ENCODE data around the gene MAP3K8.

The MAP3K8 gene

GRCh38 chr10:30437031-30437841, 3.3 kb downstream of the MAP3K8 start:
- in situ Hi-C loops (cut with HindIII; ENCODE audit: low pct_ligation_motif_present, low sequenced_read_pairs), result loop anchor here (25.0 kb wide), 1 partner anchor 100 kb away; no protein-coding TSS in a partner anchor
- peak overlapping the region; percentile 92 for H3K27ac ChIP-seq
- H3K4me3 ChIP-seq (ENCODE audit: low read depth, low read length), result peak overlapping the region; percentile 9
- DNase-seq, result peak; percentile 69
- TF ChIP-seq CTCF (IDR thresholded peaks at IDR 0.05; ENCODE audit: low read depth, low read length, missing control alignments), result no peak
- H3K36me3 ChIP-seq (replicated peaks), result peaks cover 2% of the 10 kb centered on the region
- no peaks in the 10 kb centered on the region for H3K27me3 ChIP-seq (replicated peaks)

GRCh38 chr10:30438021-30438850, 4.3 kb downstream of the MAP3K8 start:
- TF ChIP-seq CTCF (IDR thresholded peaks at IDR 0.05; ENCODE audit: low read depth, low read length, missing control alignments), result no peak
- no peak overlapping the region for H3K4me3 ChIP-seq (ENCODE audit: low read depth, low read length)
- in situ Hi-C loops (cut with HindIII; ENCODE audit: low pct_ligation_motif_present, low sequenced_read_pairs), result loop anchor here (25.0 kb wide), 1 partner anchor 99 kb away; no protein-coding TSS in a partner anchor
- H3K27ac ChIP-seq, result peak overlapping the region; percentile 92
- H3K27me3 ChIP-seq (replicated peaks), result no peaks in the 10 kb centered on the region
- DNase-seq, result no peak
- peaks cover 2% of the 10 kb centered on the region for H3K36me3 ChIP-seq (replicated peaks)

GRCh38 chr10:30439931-30440330, 5.9 kb downstream of the MAP3K8 start:
- Histone ChIP-seq H3K4me3 (ENCODE audit: low read depth, low read length) (no peak overlapping the region), H3K27ac (no peak overlapping the region), H3K36me3 (replicated peaks) (peaks cover 2% of the 10 kb centered on the region), H3K27me3 (replicated peaks) (no peaks in the 10 kb centered on the region)
- no peak for DNase-seq
- no peak for TF ChIP-seq CTCF (IDR thresholded peaks at IDR 0.05; ENCODE audit: low read depth, low read length, missing control alignments)
- in situ Hi-C loops (cut with HindIII; ENCODE audit: low pct_ligation_motif_present, low sequenced_read_pairs), result loop anchor here (25.0 kb wide), 1 partner anchor 97 kb away; no protein-coding TSS in a partner anchor

- no peaks in the 10 kb centered on the region for H3K27me3 ChIP-seq (replicated peaks)
- TF ChIP-seq CTCF (IDR thresholded peaks at IDR 0.05; ENCODE audit: low read depth, low read length, missing control alignments), result no peak
- in situ Hi-C loops (cut with HindIII; ENCODE audit: low pct_ligation_motif_present, low sequenced_read_pairs), result loop anchor here (25.0 kb wide), 1 partner anchor 95 kb away; no protein-coding TSS in a partner anchor
- no peak for DNase-seq
- H3K36me3 ChIP-seq (replicated peaks), result peaks cover 2% of the 10 kb centered on the region
- H3K27ac ChIP-seq, result no peak overlapping the region
- H3K4me3 ChIP-seq (ENCODE audit: low read depth, low read length), result no peak overlapping the region
Observed at GRCh38 chr10:30442019-30442606, 8.1 kb downstream of the MAP3K8 start.

- in situ Hi-C loops (cut with HindIII; ENCODE audit: low pct_ligation_motif_present, low sequenced_read_pairs), result loop anchor here (25.0 kb wide), 1 partner anchor 94 kb away; no protein-coding TSS in a partner anchor
- no peak for DNase-seq
Observed at GRCh38 chr10:30443049-30443448, 9.1 kb downstream of the MAP3K8 start.

More at GRCh38 chr10:30443049-30443448, 9.1 kb downstream of the MAP3K8 start:
- Histone ChIP-seq H3K36me3 (replicated peaks) (peaks cover 6% of the 10 kb centered on the region), H3K4me3 (ENCODE audit: low read depth, low read length) (no peak overlapping the region), H3K27me3 (replicated peaks) (no peaks in the 10 kb centered on the region), H3K27ac (no peak overlapping the region)
- TF ChIP-seq CTCF (IDR thresholded peaks at IDR 0.05; ENCODE audit: low read depth, low read length, missing control alignments), result no peak

Measured in brain microvascular endothelial cell (primary cell).